Limb (tissue), 2 donors: ENCODE results near the gene UNC13D.
"Not testable (repeated sequence)": the region's sequence is repeated elsewhere in the genome, so short reads cannot be mapped to it uniquely, and the experiment has no call there.

Experiments
- DNase-seq, 2 donors: peaks; one replicate each; pipeline ENCODE4 v3.0.0-alpha.2; 2016; ENCODE audit errors: extremely low spot score in 2 of 2

UNC13D gene

GRCh38 chr17:75851693-75851991 is 7.4 kb upstream of the UNC13D start:
- DNase-seq: not testable (repeated sequence)

DNA sequence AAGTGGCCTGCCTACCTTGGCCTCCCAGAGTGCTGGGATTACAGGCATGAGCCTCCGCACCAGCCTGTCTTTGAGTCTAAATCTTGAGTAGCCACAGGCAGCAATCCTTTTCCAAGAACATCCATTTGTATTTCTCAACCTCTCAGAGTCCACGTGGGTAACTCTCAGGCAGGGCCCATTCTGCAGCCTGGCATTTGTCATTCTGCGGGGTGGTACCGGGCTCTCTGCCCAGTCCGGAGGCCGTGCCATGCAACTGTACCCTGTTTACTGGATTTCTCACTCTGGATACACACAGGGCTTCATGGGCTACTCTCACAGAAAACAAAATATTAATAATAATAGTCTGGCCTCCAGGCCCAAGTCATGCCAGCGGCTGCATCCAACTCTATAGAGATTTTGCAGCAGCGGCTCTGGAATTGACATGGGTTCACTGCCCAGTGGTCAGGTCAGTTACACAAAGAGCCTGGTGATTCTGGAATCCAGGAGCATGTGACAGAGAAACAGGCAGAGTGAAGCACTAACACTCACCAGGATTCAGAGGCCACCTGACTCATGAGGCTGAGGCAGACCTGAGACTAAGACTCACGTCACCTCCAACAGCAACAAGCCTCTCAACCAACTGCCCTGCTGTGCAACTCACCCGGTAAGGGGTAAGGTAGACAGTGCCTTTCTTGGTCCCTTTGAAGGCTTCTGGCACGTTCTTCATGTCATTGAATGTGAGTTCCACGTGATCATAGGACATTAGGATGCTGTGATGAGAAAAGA is 6.9 kb upstream of the UNC13D start:
- DNase-seq: no peak

DNA sequence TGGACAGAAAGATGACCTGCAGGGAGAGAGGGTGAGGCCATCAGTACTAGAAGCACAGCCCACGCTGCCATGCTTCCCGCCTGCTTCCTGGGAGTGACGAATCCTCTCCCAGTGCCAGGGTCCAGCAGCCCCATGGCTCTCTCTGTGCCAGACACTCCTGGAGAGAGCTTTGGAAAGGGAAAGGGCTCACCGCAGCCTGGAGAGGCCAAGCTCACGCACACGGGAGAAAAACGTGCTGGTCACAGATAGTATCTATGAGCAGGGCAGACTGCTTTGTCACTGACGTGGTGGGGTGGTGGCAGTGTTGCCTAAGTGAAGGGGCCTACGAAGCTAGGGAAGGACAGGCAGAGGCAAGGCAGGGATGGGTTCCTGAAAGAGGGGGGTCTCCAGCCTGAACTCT is 5.5 kb upstream of the UNC13D start:
- no peak for DNase-seq

GRCh38 chr17:75849279-75849646 is 5.1 kb upstream of the UNC13D start:
- no peak for DNase-seq

DNA sequence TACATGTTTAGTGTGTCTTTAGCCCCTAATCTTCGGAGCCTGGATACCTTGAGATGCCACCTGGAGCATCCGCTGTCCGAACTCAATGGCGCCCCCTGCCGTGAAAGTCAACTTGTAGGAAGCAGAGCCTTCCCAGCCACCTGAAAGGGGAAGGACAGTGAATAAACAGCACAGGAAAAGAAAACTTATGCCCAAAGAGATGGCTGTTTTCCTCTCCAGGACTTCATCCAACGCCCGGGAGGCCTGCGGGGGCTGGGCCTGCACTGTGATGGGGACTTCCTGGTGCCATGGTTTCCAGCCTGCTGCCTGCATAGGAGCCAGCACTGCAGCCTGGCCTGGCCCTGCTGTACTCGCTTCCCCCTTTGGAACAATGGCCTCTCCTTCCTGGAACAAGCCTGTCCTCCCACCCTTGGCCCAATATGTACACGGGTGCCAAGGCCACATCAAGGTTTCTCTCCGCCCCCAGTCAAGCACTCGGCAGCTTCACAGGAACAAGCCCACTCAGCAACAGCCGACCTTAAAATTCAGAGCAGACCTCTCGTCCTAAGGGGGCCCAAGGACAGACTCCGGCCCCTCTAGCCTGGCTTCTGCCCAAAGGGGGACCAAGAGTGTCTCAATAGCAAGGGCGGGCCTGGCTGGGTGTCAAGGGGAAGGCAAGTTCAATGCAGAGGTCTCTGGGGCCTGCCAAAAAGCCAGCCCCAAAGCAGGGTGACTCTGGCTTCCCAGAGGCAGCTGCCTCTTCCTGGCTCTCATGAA is 4.5 kb upstream of the UNC13D start:
- peak in 1 of 2 donors; percentile 65 for DNase-seq

- DNase-seq: no peak
Observed at GRCh38 chr17:75847614-75848522, 3.7 kb upstream of the UNC13D start.

DNA sequence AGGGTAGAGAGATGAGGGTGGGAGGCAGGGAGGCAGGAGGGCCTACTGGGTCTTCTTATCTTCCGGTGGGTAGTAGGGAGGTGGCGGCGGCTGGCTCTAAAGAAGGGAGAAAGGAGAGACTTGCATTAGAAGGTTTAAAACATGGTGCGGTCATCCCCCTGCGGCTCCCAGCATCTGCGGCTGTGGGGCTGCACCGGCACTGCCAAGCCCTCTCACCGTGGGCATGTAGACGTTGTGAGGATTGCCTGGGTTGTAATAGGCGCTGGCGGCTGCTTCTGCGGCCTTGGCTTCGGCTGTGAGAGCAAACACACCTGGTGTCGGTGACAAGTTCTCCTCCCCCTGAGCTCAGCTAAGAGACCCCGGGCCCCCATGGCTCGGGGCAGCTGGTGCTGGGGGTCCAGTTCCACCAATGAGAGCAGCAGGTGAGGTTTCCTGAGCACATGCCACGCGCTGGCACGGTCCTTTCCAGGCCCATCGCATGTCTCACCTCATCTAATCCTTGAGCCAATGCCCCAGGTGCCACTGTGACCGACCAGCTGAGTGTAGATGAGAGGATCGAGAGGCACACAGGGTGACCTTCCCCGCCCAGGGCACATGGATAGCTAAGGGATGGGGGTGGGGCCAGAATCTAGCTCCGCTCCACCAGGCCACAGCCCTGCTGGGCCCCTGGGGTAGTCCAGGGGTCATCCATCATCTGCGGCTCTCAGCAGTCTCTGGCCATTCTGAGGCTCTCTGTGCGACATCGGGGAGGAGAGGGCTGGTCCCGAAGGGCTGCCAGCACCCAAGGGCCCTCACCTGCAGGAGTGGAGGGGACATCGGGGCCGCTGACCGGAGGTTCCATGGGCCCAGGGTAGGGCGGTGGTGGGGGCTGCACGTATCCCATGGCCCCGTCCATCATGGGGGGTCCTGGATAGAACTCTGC is 2.7 kb upstream of the UNC13D start:
- no peak for DNase-seq

DNA sequence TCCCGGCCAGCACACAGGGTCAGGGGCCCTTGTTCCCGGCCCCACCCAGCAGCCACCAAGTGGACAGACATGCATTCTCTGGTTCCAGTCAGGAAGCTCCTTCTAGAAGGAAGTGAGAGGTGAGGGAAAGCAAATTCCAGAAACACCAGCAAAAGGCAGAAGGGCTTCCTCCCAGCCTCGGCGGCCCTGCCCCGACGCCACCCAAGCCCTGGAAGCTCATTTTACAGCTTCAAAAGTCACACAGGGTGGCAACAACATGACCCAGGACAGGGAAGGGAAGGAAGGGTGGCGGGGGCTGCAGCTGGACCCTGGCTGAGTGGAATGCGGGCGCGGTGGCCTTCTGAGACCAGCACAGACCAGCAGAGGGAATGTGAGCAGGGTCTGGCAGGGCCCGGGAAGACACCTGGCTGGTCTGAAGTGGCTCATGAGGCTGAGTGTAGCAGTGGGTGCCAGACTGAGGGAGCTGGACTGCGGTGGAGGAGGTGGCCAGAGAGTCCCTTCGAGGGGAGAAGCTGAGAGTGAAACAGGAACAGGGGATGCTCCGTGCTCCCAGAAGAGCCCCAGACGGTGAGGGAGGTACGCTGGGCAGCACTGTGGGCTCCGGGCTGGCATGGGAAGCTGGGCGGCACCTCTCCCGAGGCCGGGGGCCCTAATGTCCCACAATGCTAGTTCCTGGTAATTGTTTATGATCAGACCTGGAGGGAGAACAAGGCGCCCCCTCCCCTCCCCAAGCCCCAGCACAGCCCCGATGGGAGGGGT is 1.9 kb upstream of the UNC13D start:
- no peak for DNase-seq

DNA sequence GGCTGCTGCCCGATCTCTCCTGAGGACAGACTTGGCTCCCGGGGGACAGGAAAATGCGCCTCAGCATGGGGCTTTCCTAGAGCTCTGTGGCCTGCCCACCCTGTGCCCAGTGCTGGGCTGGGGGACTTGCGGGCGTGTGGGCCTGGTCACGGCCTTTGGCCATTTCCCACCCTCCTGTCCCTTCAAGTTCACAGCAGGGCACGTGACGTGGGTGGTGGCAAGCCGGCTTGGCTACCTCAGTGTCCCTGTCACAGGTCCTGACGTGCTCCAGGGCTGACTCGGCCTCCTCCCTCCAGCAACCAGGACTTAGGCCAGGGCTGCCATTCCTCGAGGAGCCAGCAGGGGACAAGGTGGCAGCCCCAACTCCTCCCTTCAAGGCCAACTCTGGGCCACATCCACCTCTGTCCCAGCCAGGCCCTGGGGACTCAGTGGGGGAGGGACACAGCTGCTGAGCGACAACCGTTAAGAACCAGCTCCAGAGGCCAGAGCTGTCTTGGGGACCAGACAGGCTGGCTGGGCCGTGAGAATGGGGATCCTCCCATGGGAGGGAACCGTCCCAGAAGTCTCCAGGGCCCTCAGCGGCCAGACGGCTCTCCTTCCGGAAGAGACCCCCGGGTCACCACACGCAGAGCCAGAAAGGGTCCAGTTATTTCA is 981 bp upstream of the UNC13D start:
- no peak for DNase-seq

DNA sequence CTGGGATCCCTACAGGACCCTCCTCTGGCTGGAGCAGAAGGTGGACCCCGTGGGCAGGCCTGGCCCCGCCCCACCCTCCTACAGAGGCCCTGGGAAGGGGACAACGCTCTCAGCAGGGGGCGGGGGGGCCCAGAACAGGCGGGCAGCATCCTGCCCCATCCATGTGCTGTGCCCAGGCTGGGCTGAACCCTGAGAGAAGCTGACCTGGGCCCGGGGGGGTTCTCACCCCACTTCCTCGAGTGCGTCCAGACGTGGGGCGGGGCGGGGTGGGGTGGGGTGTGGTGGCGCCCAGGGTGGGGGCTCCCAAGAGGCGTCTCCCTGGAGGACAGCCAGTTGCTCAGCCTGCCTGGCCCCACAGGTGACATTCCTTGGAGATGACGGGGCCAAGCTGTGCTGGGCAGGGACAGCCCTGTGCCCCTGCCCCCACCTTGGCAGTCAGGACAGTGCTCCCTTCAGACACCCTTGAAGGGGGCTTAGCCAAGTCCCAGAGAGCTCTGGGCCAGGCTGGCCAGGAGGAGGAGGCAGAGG is 390 bp upstream of the UNC13D start:
- DNase-seq: no peak

DNA sequence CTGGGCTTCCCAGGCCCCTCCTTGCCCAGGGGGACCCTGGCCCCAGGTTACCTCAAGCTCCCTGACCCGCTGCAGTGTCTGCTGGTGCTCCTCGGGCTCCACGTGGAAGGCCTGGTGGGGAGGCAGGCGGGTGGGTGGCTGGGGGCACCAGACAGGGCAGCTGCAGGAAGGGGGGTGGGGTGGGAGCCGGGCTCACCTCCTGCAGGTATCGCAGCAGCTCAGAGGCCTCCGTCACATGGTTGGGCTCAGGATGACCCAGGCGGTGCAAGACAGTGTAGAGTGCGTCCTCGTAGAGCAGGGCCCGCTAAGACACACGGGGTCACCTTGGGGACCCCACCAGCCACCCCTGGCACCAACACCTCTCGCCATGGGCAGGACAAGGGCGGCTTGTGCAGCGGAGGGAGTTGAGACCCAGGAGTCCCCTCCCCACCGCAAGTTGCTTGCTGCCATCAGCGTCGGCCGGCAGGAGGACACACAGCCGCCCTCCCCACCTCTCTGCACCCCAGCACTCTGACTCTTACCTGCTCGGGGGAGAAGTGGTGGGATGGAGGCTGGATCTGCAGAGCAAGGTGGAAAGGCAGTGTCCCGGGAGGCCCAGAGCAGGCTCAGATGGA is 1.1 kb downstream of the UNC13D start:
- no peak for DNase-seq

DNA sequence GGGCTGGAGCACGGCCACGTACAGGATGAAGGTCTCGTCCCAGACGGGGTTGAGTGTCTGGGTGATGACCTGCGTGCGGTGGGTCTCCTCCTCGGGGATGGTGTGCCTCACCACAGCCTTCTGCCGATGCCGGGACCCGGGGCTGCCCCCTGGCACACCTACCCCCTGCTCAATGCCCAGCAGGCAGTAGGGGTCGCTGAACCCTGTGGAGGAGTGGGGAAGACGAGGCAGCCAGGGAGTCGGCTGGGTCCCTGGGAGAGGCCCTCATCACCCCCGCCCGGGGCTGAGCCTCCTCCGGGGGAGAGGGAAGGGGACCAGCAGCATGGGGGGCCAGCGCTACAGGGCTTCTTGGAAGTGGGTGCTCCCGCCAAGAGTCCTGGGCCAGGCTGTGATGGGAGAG is 1.8 kb downstream of the UNC13D start:
- no peak for DNase-seq

DNA sequence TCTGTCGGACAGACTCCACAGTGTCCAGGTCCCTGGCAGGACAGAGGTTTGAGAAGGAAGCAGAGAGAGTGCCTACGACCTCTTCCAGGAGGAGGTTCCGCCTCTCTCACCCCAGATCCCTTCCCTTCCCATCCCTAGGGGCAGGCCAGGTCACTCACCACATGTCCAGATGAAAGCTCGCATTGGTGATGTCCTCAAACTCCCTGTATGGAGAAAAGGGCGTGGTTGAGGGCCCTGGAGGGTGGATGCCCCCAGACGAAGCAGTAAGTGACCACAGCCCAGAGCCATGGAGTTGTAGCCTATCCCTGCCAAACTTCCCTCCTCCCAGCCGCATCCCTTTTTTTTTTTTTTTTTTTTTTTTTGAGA is 3.4 kb downstream of the UNC13D start:
- DNase-seq: no peak

DNA sequence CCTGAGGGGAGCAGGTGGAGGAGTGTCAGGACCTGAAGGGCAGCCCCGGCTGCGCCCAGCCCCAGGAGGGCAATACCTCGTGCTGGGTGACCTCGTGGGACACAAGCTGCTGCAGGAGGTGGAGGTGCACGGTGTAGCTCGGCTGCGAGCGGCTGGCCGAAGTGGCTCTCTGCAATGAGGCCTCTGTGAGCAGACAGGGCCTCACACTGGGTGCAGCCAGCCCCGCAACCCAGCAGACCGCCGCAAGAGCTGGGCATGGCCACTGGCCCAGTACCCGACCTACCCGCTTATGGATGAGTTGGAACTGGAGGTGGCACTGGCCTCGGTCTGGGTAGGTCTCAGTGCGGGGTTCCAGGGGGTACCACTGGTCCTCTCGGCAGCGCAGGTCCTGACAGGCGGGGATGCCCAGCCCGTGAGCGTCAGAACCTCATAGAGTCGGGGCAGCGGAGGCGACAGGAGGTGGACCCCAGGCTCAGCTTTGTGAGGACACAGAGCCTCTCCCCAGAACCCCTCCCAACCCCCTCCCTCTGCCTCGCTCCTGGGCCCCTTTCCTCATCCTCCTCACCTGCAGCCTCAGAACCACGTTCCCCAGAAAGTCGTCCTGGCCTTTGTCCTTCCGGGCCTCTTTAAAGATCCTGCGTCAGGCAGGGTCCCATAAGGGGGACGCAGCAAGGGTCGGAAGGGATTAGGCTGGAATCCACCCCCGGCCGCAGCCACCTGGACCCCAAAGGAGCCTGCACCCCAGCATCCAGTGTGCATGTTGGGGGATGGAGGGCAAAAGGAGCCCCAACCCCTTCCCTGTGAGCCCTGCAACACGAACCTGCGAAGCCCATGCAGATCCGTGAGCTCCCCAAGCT is 4.0 kb downstream of the UNC13D start:
- DNase-seq: no peak

- no peak for DNase-seq
Observed at GRCh38 chr17:75838410-75838809, 5.8 kb downstream of the UNC13D start.

- no peak for DNase-seq
Observed at GRCh38 chr17:75837899-75838298, 6.3 kb downstream of the UNC13D start.

DNA sequence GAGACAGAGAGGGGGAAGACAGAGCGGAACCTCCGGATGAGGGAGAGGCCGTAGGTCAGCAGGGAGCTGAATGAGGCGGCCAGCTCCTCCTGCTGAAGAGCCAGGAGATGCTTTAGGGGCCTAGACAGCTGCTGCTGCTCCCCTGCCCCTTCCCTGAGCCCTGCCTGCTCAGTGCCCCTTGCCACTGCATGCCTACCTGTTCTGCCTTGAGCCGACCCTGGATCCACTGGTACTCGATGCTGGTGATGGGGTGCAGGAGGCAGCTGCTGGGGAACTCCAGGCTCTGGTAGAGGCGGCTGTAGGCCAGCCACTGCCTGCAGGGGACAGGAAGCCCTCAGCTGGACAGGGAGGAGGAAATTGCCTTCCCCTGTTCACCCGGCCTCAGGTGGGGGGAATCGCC is 7.6 kb downstream of the UNC13D start:
- DNase-seq: no peak

- DNase-seq: no peak
Observed at GRCh38 chr17:75835654-75835987, 8.6 kb downstream of the UNC13D start.
